Measurements from ENCODE around the gene CFI.

CFI gene

DNA sequence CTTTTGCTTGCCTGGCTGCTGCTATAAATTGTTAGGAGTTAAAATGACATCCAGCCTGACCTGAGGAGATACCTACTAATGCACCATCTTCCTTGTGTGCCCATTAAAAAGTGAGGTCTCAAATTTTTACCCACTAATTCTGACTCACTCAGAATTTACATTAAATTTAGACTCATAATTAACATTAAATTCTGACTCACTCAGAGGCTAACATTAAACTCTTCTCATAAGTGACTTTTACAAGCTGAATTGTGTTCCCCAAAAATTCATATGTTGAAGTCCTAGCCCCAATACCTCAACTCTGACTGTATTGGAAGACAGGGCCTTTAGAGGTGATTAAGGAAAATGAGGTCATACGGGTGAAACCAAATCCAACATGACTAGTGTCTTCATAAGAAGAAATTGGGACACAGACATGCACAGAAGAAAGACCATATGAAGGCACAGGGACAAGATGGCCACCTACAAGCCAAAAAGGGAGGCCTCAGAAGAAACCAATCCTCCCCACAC lies 110.3 kb downstream of the CFI start:
- TF ChIP-seq, protein P1, sequence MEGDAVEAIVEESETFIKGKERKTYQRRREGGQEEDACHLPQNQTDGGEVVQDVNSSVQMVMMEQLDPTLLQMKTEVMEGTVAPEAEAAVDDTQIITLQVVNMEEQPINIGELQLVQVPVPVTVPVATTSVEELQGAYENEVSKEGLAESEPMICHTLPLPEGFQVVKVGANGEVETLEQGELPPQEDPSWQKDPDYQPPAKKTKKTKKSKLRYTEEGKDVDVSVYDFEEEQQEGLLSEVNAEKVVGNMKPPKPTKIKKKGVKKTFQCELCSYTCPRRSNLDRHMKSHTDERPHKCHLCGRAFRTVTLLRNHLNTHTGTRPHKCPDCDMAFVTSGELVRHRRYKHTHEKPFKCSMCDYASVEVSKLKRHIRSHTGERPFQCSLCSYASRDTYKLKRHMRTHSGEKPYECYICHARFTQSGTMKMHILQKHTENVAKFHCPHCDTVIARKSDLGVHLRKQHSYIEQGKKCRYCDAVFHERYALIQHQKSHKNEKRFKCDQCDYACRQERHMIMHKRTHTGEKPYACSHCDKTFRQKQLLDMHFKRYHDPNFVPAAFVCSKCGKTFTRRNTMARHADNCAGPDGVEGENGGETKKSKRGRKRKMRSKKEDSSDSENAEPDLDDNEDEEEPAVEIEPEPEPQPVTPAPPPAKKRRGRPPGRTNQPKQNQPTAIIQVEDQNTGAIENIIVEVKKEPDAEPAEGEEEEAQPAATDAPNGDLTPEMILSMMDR (IDR thresholded peaks at IDR 0.05; ENCODE audit: low read depth, low read length, missing control alignments) = no peak
- no peak for DNase-seq (ENCODE audit: low read depth)
- H3K4me3 ChIP-seq (ENCODE audit: low read depth, low read length) = no peak overlapping the region
